ENCODE data around the gene CAND1.

The CAND1 gene

GRCh38 chr12:67279637-67280036 is 10.5 kb downstream of the CAND1 start:
- no peak for DNase-seq

GRCh38 chr12:67280088-67280487 is 10.9 kb downstream of the CAND1 start:
- no peak for DNase-seq

GRCh38 chr12:67280572-67280971 is 11.4 kb downstream of the CAND1 start:
- no peak for DNase-seq

- no peak for DNase-seq
Measured at GRCh38 chr12:67284561-67284960, 15.4 kb downstream of the CAND1 start.

GRCh38 chr12:67286257-67286656 is 17.1 kb downstream of the CAND1 start:
- no peak for DNase-seq

GRCh38 chr12:67287311-67287710 is 18.2 kb downstream of the CAND1 start:
- DNase-seq: no peak

GRCh38 chr12:67288561-67288960 is 19.4 kb downstream of the CAND1 start:
- no peak for DNase-seq

- DNase-seq: no peak
Measured at GRCh38 chr12:67290378-67290777, 21.2 kb downstream of the CAND1 start.

- no peak for DNase-seq
Measured at GRCh38 chr12:67299526-67299925, 30.4 kb downstream of the CAND1 start.

GRCh38 chr12:67299926-67300325 is 30.8 kb downstream of the CAND1 start:
- no peak for DNase-seq

GRCh38 chr12:67302162-67302561 is 33.0 kb downstream of the CAND1 start:
- no peak for DNase-seq

- no peak for DNase-seq
Measured at GRCh38 chr12:67305544-67305943, 36.4 kb downstream of the CAND1 start.

GRCh38 chr12:67306712-67307111 is 37.6 kb downstream of the CAND1 start:
- DNase-seq: no peak

GRCh38 chr12:67315661-67316060 is 46.5 kb downstream of the CAND1 start:
- DNase-seq: no peak

GRCh38 chr12:67318786-67319185 is 49.6 kb downstream of the CAND1 start:
- DNase-seq: no peak

GRCh38 chr12:67319936-67320335 is 50.8 kb downstream of the CAND1 start:
- no peak for DNase-seq

- no peak for DNase-seq
Measured at GRCh38 chr12:67320614-67321295, 51.6 kb downstream of the CAND1 start.

GRCh38 chr12:67322580-67322979 is 53.4 kb downstream of the CAND1 start:
- DNase-seq: no peak

- DNase-seq: no peak
Measured at GRCh38 chr12:67323007-67323406, 53.8 kb downstream of the CAND1 start.

GRCh38 chr12:67326637-67327036 is 57.5 kb downstream of the CAND1 start:
- DNase-seq: no peak

GRCh38 chr12:67327466-67327865 is 58.3 kb downstream of the CAND1 start:
- no peak for DNase-seq

- DNase-seq: no peak
Measured at GRCh38 chr12:67331123-67331522, 62.0 kb downstream of the CAND1 start.

- no peak for DNase-seq
Measured at GRCh38 chr12:67331828-67332227, 62.7 kb downstream of the CAND1 start.

- no peak for DNase-seq
Measured at GRCh38 chr12:67333649-67334048, 64.5 kb downstream of the CAND1 start.

- no peak for DNase-seq
Measured at GRCh38 chr12:67338426-67338825, 69.3 kb downstream of the CAND1 start.

All from right kidney (tissue), 1 donor.